NT2/D1 (cell line): ENCODE results near the gene OR10K1.

Source experiments
- SUZ12 ChIP-seq: IDR thresholded peaks from 2 replicates; pipeline ENCODE4 v1.6.1; 2011; ENCODE audit not compliant: insufficient read length, insufficient read depth; ENCODE audit errors: extremely low read depth
- YY1 ChIP-seq: IDR thresholded peaks from 2 replicates; pipeline ENCODE4 v1.6.1; 2011; ENCODE audit not compliant: insufficient read length, insufficient read depth
- ZNF274 ChIP-seq: IDR thresholded peaks from 2 replicates; pipeline ENCODE4 v1.6.1; 2011; ENCODE audit warnings: mild to moderate bottlenecking, low read depth, low read length

GRCh38 chr1:158414651-158415345 is 46.8 kb upstream of the OR10K1 start:
- no peak for TF ChIP-seq SUZ12
- no peak for TF ChIP-seq YY1
- TF ChIP-seq ZNF274 = no peak
